Measurements from ENCODE around the gene TRIM7.

- TF ChIP-seq EZH2 (IDR thresholded peaks at IDR 0.05; ENCODE audit: borderline replicate concordance, low read depth, low read length) (no peak), SREBF1 (IDR thresholded peaks at IDR 0.05; ENCODE audit: borderline replicate concordance, low read depth, low read length) (no peak)
These were observed 727 bp downstream of the TRIM7 start for GRCh38 chr5:181204113-181204825.
